T-helper 2 cell (primary cell): ENCODE results near the gene HIP1R.
"Not testable (repeated sequence)": the region's sequence is repeated elsewhere in the genome, so short reads cannot be mapped to it uniquely, and the experiment has no call there.

Source experiments
- DNase-seq, 5 experiments: peaks; one replicate each; pipeline versions ENCODE4 v3.0.0 to v3.0.0-alpha.2; 2012 to 2022

Gene HIP1R

GRCh38 chr12:122894193-122895121, 59.2 kb downstream of the HIP1R start:
- DNase-seq = peak in 2 of 5 experiments; percentile 39 to 57

- no peak for DNase-seq
Measured at GRCh38 chr12:122895320-122895703, 60.1 kb downstream of the HIP1R start.

GRCh38 chr12:122895704-122896636, 60.7 kb downstream of the HIP1R start, which contains the start of gene VPS37B:
Gene VPS37B (minus strand): TSS chr12:122896124. CDS start chr12:122896062, 62 bp downstream.
- peak; percentile 72 to 93 (median 81) for DNase-seq

GRCh38 chr12:122896662-122897061, 61.4 kb downstream of the HIP1R start:
- no peak for DNase-seq

- DNase-seq = no peak
Measured at GRCh38 chr12:122899887-122900286, 64.6 kb downstream of the HIP1R start.

GRCh38 chr12:122902854-122903692, 67.8 kb downstream of the HIP1R start:
- no peak for DNase-seq

- no peak for DNase-seq
Measured at GRCh38 chr12:122903693-122904034, 68.4 kb downstream of the HIP1R start.

- DNase-seq = not testable (repeated sequence)
Measured at GRCh38 chr12:122905258-122905657, 70.0 kb downstream of the HIP1R start.

- DNase-seq = no peak
Measured at GRCh38 chr12:122908915-122909314, 73.7 kb downstream of the HIP1R start.

- DNase-seq = no peak
Measured at GRCh38 chr12:122909442-122910288, 74.4 kb downstream of the HIP1R start.
